Measurements from ENCODE around the gene CSNK1D.
A peak's percentile ranks its signal among the peaks of the same experiment; 100 is the strongest.
"Not testable (repeated sequence)": the region's sequence is repeated elsewhere in the genome, so short reads cannot be mapped to it uniquely, and the experiment has no call there.

Gene CSNK1D

GRCh38 chr17:82213251-82214011 is 60.1 kb downstream of the CSNK1D start:
- DNase-seq (ENCODE audit: low read depth): no peak
- H3K4me3 ChIP-seq (ENCODE audit: low read length): peak overlapping the region; percentile 61
- TF ChIP-seq CTCF (conservative IDR thresholded peaks at IDR 0.05; ENCODE audit: low read depth, low read length): no peak

GRCh38 chr17:82212331-82213250 is 60.9 kb downstream of the CSNK1D start, which contains the start of gene CCDC57:
Gene CCDC57, minus strand, starts transcription at chr17:82212842. Its CDS starts 10,898 bp downstream, at chr17:82201944.
- TF ChIP-seq CTCF (conservative IDR thresholded peaks at IDR 0.05; ENCODE audit: low read depth, low read length): no peak
- DNase-seq (ENCODE audit: low read depth): no peak

GRCh38 chr17:82210655-82211054 is 62.8 kb downstream of the CSNK1D start:
- not testable (repeated sequence) for H3K4me3 ChIP-seq (ENCODE audit: low read length); DNase-seq (ENCODE audit: low read depth)

More at GRCh38 chr17:82212331-82213250, 60.9 kb downstream of the CSNK1D start, which contains the start of gene CCDC57:
- H3K4me3 ChIP-seq (ENCODE audit: low read length): peak within 1 kb of the TSS; percentile 61

GRCh38 chr17:82205720-82206508 is 67.6 kb downstream of the CSNK1D start:
- DNase-seq (ENCODE audit: low read depth): peak; percentile 83
- TF ChIP-seq CTCF (conservative IDR thresholded peaks at IDR 0.05; ENCODE audit: low read depth, low read length): peak; percentile 87
- no peak overlapping the region for H3K4me3 ChIP-seq (ENCODE audit: low read length)

- no peak for TF ChIP-seq CTCF (conservative IDR thresholded peaks at IDR 0.05; ENCODE audit: low read depth, low read length)
- DNase-seq (ENCODE audit: low read depth): peak; percentile 41
- H3K4me3 ChIP-seq (ENCODE audit: low read length): no peak overlapping the region
These were observed 68.4 kb downstream of the CSNK1D start for GRCh38 chr17:82204831-82205719.

GRCh38 chr17:82203920-82204319 is 69.6 kb downstream of the CSNK1D start:
- no peak overlapping the region for H3K4me3 ChIP-seq (ENCODE audit: low read length)
- no peak for TF ChIP-seq CTCF (conservative IDR thresholded peaks at IDR 0.05; ENCODE audit: low read depth, low read length)
- DNase-seq (ENCODE audit: low read depth): no peak

Data from retinal pigment epithelial cell (primary cell).